ENCODE measurements around the gene MAP4. TPM values are rescaled to one million over a fixed set of nuclear protein-coding genes. Genes with fewer than 3 reads are reported as not detected.

Gene MAP4
- total and polyA plus RNA-seq, 2 of the 13 experiments (the other 11 are each of a cell fraction or from before 2014, with no cell fraction given) = 33.1 to 38.7 TPM

GRCh38 chr3:47954567-47954966 is 61.6 kb downstream of the MAP4 start (continued):
- TF ChIP-seq ZSCAN20 (CRISPR knock-in tag; IDR thresholded peaks at IDR 0.05; ENCODE audit: borderline replicate concordance) (no peak), ZNF431 (CRISPR knock-in tag; IDR thresholded peaks at IDR 0.05; ENCODE audit: borderline replicate concordance, low read depth) (no peak), ZNF432 (CRISPR knock-in tag; IDR thresholded peaks at IDR 0.05; ENCODE audit: borderline replicate concordance) (no peak), ZNF652 (CRISPR knock-in tag; IDR thresholded peaks at IDR 0.05; ENCODE audit: borderline replicate concordance, low read depth) (peak; percentile 34; the same call in 1 of the 2 replicates), SCMH1 (CRISPR knock-in tag; IDR thresholded peaks at IDR 0.05; ENCODE audit: borderline replicate concordance) (no peak), AFF4 (CRISPR knock-in tag; IDR thresholded peaks at IDR 0.05) (no peak), ZZZ3 (CRISPR knock-in tag; IDR thresholded peaks at IDR 0.05; ENCODE audit: borderline replicate concordance) (no peak), MAX (IDR thresholded peaks at IDR 0.05) (no peak), ZNF44 (CRISPR knock-in tag; IDR thresholded peaks at IDR 0.05) (no peak), PTBP1 (IDR thresholded peaks at IDR 0.05; ENCODE audit: low read depth, low read length, poor library complexity, severe bottlenecking) (no peak), GZF1 (CRISPR knock-in tag; IDR thresholded peaks at IDR 0.05) (no peak), RXRB (CRISPR knock-in tag; IDR thresholded peaks at IDR 0.05; ENCODE audit: borderline replicate concordance) (peak; percentile 70), CEBPG (CRISPR knock-in tag; IDR thresholded peaks at IDR 0.05) (peak; percentile 53), KMT2A (CRISPR knock-in tag; IDR thresholded peaks at IDR 0.05) (no peak), ATAD3A (CRISPR knock-in tag; IDR thresholded peaks at IDR 0.05) (no peak), ZNF816 (CRISPR knock-in tag; IDR thresholded peaks at IDR 0.05; ENCODE audit: borderline replicate concordance) (no peak), PRPF4 (IDR thresholded peaks at IDR 0.05; ENCODE audit: low read depth, low read length, poor library complexity, severe bottlenecking) (no peak), ATF7-NPFF (CRISPR knock-in tag; IDR thresholded peaks at IDR 0.05; ENCODE audit: low read depth) (no peak), ZBTB42 (CRISPR knock-in tag; IDR thresholded peaks at IDR 0.05) (no peak), MEIS1 (CRISPR knock-in tag; IDR thresholded peaks at IDR 0.05; ENCODE audit: borderline replicate concordance) (no peak), ZNF790 (CRISPR knock-in tag; IDR thresholded peaks at IDR 0.05; ENCODE audit: borderline replicate concordance) (no peak), SETDB1 (CRISPR knock-in tag; IDR thresholded peaks at IDR 0.05; ENCODE audit: borderline replicate concordance) (no peak), ZNF839 (CRISPR knock-in tag; IDR thresholded peaks at IDR 0.05; ENCODE audit: borderline replicate concordance) (no peak), ZNF484 (CRISPR knock-in tag; IDR thresholded peaks at IDR 0.05; ENCODE audit: borderline replicate concordance, low read depth) (no peak), IKZF5 (CRISPR knock-in tag; IDR thresholded peaks at IDR 0.05) (peak; percentile 63; the same call in 1 of the 2 replicates), ZNF354B (CRISPR knock-in tag; IDR thresholded peaks at IDR 0.05) (no peak), ZNF672 (CRISPR knock-in tag; IDR thresholded peaks at IDR 0.05) (no peak), TBL1XR1 (IDR thresholded peaks at IDR 0.05; ENCODE audit: borderline replicate concordance, low read length, partially characterized antibody) (no peak), ZNF20 (CRISPR knock-in tag; IDR thresholded peaks at IDR 0.05) (no peak)
